Adrenal gland (tissue), 12 donors: ENCODE data around the gene LRRC71. TPM values are rescaled to one million over a fixed set of nuclear protein-coding genes. Genes with fewer than 3 reads are reported as not detected.

Experiments
- DNase-seq, 7 donors: peaks; one replicate each; pipeline ENCODE4 v3.0.0-alpha.2; 2019 to 2020
- H3K27ac ChIP-seq, 5 donors: fragments of 200-600 bp; sonication (generic) in 4 of 5; 1 replicate in 3 of 5; 2 replicates in 2 of 5; pipeline versions ENCODE4 v1.5.1 to v1.8.0; 2016 to 2020; ENCODE audit warnings: mild to moderate bottlenecking in 1 of 5
- H3K27me3 ChIP-seq: fragments of 200-600 bp; 2 replicates; pipeline ENCODE4 v1.8.0; 2021
- H3K36me3 ChIP-seq, 2 donors: fragments of 200-600 bp; replicated peaks in 1 of 2; 1 replicate in 1 of 2; 2 replicates in 1 of 2; pipeline versions ENCODE4 v1.5.1 to v1.8.0; 2018 to 2022
- H3K4me1 ChIP-seq, 2 donors: fragments of 200-600 bp; replicated peaks in 1 of 2; 1 replicate in 1 of 2; 2 replicates in 1 of 2; pipeline versions ENCODE4 v1.5.1 to v1.8.0; 2018 to 2021
- H3K4me3 ChIP-seq, 4 donors: fragments of 200-600 bp; sonication (generic) in 3 of 4; one replicate each; pipeline ENCODE4 v1.5.1; 2016 to 2018
- H3K9me3 ChIP-seq, 3 donors: fragments of 200-600 bp; sonication (generic) in 1 of 3; replicated peaks in 1 of 3; 1 replicate in 2 of 3; 2 replicates in 1 of 3; pipeline versions ENCODE4 v1.5.1 to v1.8.0; 2016 to 2021
- POLR2A ChIP-seq, 2 donors: fragments of 450-650 bp; IDR thresholded peaks; one replicate each; pipeline ENCODE4 v1.6.1; 2017; ENCODE audit warnings: antibody characterized with exemption in 2 of 2, mild to moderate bottlenecking in 2 of 2, moderate library complexity in 1 of 2
- WGBS, 4 donors: extraction: QIAGEN DNeasy Blood & Tissue Kit in 2 of 4; methylation state at CpG; one replicate each; pipeline versions ENCODE4 v1.1.5 to v1.1.7; 2013 to 2017; 5-methylcytosine and 5-hydroxymethylcytosine counted together
- intact Hi-C, 2 donors: fragments of 100-400 bp; cut with DNase I; formaldehyde crosslinking; loops; one replicate each; pipeline versions ENCODE4 v1.14.1 to v1.15.0; 2022 to 2023
- polyA plus RNA-seq, 3 donors: library from polyadenylated mRNA; stranded (reverse); fragments of 200-250 nt in 2 of 3; fragments of 350-450 nt in 1 of 3; fragmentation: Illumina TruSeq in 1 of 3; extraction: RNeasy Lipid Tissue Mini Kit (QIAGEN cat#74804) in 1 of 3; gene quantifications; one replicate each; pipeline ENCODE4 v1.2.3, GENCODE V29; 2013 to 2014
- total RNA-seq, 9 donors: library from RNA; depleted of rRNA in 4 of 9; stranded (reverse); fragments of >200 nt in 4 of 9; fragments of 120-200 nt in 1 of 9; fragmentation: NEBNext Ultra II Directional in 1 of 9; extraction: Animal tissue kit (Norgen Biotek cat#: 25700) in 1 of 9; gene quantifications; one replicate each; pipeline versions ENCODE4 v1.1.0 to v1.2.4, GENCODE V29; 2013 to 2023
- TF ChIP-seq, protein P1 (sequence below), 6 experiments: fragments of 450-650 bp in 4 of 6; fragments of 200-600 bp in 2 of 6; sonication (generic) in 1 of 6; IDR thresholded peaks; 1 replicate in 5 of 6; 2 replicates in 1 of 6; pipeline versions ENCODE4 v1.5.1 to v1.8.0; 2016 to 2021; ENCODE audit warnings: antibody characterized with exemption in 6 of 6, mild to moderate bottlenecking in 2 of 6, moderate library complexity in 1 of 6
- donor health status: healthy with polysubstance abuse.
- donor health status: Bipolar disorder and iron deficiency.
- donor health status: DM: yes; HTN: yes; CAD: no.
- donor health status: DM: no; HTN: no; CAD: no.
- donor health status: DM: no; HTN: no; CAD: no.
- donor health status: DM: yes; HTN: yes; CAD: no.

The LRRC71 gene
- total and polyA plus RNA-seq, 12 donors = 0.11 to 4.6 (median 0.27) TPM; not detected in 4

DNA sequence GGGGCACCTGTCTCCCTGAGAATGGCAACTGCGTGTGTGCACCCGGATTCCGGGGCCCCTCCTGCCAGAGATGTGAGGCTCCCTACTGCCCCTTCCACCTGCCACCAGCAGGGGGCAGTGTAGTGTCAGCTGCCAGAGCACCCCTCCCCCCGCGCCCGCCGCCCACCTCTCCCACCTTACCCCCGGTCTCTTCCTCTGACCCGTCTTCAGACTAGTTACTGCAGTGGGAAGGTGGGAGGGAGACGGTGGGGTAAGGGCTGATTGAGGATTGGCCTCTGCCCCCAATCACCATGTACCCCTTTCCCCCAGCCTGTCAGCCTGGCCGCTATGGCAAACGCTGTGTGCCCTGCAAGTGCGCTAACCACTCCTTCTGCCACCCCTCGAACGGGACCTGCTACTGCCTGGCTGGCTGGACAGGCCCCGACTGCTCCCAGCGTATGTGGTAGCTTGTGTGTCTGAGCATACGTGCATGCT, 10.1 kb upstream of the LRRC71 start:
- DNase-seq = peak in 4 of 7 donors; percentile 44 to 59 (median 54)
- Histone ChIP-seq H3K4me1 (no peaks in the 10 kb centered on the region), H3K27ac (peak overlapping the region in 1 of 5 donors; percentile 8), H3K27me3 (no peaks in the 10 kb centered on the region), H3K4me3 (no peak overlapping the region), H3K36me3 (peaks cover 0 to 8% of the 10 kb centered on the region in 2 donors), H3K9me3 (no peaks in the 10 kb centered on the region)
- intact Hi-C loops = no loop called here
- no peak for TF ChIP-seq POLR2A (IDR thresholded peaks at IDR 0.05)
- TF ChIP-seq, protein P1, sequence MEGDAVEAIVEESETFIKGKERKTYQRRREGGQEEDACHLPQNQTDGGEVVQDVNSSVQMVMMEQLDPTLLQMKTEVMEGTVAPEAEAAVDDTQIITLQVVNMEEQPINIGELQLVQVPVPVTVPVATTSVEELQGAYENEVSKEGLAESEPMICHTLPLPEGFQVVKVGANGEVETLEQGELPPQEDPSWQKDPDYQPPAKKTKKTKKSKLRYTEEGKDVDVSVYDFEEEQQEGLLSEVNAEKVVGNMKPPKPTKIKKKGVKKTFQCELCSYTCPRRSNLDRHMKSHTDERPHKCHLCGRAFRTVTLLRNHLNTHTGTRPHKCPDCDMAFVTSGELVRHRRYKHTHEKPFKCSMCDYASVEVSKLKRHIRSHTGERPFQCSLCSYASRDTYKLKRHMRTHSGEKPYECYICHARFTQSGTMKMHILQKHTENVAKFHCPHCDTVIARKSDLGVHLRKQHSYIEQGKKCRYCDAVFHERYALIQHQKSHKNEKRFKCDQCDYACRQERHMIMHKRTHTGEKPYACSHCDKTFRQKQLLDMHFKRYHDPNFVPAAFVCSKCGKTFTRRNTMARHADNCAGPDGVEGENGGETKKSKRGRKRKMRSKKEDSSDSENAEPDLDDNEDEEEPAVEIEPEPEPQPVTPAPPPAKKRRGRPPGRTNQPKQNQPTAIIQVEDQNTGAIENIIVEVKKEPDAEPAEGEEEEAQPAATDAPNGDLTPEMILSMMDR (IDR thresholded peaks at IDR 0.05) = peak; percentile 47 to 79 (median 62)
- 37 to 45% (median 38%) methylated on average over 9 to 18 of the region's 18 CpGs for WGBS, 4 donors

DNA sequence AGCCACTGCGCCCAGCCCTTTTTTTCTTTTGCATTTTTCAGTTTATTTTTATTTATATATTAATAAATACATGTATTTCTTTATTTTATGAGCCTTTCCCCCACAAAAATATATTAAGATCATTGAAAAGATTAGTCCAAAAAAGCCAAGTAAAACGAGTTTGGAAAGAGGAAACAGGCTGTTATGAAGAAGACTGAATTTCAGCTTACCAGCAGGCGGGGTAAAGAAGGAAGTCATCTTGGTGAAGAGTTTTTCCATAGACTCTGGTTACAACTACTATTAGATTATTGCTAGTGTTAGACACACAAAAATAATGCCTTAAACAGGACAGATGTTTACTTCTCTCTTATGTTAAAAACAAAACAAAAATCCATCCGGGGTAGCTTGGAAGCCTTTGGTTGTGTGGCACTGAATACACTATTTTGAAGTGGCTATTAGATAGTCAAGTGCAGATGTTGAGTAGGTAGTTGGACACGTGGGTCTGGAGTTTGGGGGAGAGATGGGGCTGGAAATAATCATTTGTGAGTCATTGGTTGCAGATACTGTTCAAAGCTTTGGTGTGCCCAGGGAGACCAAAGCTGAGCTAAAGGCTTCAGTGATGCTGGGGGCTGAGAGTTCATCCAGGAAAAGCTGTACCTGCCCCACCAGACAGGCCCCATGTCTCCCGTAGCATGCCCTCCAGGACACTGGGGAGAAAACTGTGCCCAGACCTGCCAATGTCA, 8.7 kb upstream of the LRRC71 start:
- Histone ChIP-seq H3K27ac (no peak overlapping the region), H3K27me3 (no peaks in the 10 kb centered on the region), H3K9me3 (no peaks in the 10 kb centered on the region), H3K36me3 (peaks cover 0 to 9% of the 10 kb centered on the region in 2 donors), H3K4me3 (no peak overlapping the region), H3K4me1 (no peaks in the 10 kb centered on the region)
- no peak for TF ChIP-seq POLR2A (IDR thresholded peaks at IDR 0.05)
- TF ChIP-seq, protein P1 (IDR thresholded peaks at IDR 0.05) = no peak
- 56 to 70% (median 66%) methylated on average over 5 to 6 of the region's 6 CpGs for WGBS, 4 donors
- DNase-seq = no peak
- intact Hi-C loops = no loop called here

DNA sequence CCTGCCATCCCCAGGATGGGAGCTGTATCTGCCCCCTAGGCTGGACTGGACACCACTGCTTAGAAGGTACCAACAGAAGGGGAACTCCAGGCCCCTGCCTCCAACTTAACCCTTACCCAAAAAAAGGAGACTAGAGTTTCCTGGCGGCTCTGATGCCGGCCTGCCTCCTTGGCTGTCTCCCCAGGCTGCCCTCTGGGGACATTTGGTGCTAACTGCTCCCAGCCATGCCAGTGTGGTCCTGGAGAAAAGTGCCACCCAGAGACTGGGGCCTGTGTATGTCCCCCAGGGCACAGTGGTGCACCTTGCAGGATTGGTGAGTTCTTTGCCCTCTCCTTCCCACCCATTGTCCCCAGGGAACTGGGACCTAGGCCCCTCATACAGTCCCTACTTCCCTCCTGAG, 8.1 kb upstream of the LRRC71 start:
- 76 to 94% methylated on average over 2 of the region's 2 CpGs; no CpG with 5 or more reads in 2 of the 4 donors for WGBS, 4 donors
- peaks cover 0 to 9% of the 10 kb centered on the region in 2 donors for H3K36me3 ChIP-seq
- H3K27ac ChIP-seq = no peak overlapping the region
- no peaks in the 10 kb centered on the region for H3K4me1 ChIP-seq
- intact Hi-C loops = no loop called here
- no peak for DNase-seq
- peaks cover 3% of the 10 kb centered on the region for H3K27me3 ChIP-seq
- no peak overlapping the region for H3K4me3 ChIP-seq
- no peaks in the 10 kb centered on the region for H3K9me3 ChIP-seq
- TF ChIP-seq POLR2A (IDR thresholded peaks at IDR 0.05) = no peak
- TF ChIP-seq, protein P1 (IDR thresholded peaks at IDR 0.05) = no peak

DNA sequence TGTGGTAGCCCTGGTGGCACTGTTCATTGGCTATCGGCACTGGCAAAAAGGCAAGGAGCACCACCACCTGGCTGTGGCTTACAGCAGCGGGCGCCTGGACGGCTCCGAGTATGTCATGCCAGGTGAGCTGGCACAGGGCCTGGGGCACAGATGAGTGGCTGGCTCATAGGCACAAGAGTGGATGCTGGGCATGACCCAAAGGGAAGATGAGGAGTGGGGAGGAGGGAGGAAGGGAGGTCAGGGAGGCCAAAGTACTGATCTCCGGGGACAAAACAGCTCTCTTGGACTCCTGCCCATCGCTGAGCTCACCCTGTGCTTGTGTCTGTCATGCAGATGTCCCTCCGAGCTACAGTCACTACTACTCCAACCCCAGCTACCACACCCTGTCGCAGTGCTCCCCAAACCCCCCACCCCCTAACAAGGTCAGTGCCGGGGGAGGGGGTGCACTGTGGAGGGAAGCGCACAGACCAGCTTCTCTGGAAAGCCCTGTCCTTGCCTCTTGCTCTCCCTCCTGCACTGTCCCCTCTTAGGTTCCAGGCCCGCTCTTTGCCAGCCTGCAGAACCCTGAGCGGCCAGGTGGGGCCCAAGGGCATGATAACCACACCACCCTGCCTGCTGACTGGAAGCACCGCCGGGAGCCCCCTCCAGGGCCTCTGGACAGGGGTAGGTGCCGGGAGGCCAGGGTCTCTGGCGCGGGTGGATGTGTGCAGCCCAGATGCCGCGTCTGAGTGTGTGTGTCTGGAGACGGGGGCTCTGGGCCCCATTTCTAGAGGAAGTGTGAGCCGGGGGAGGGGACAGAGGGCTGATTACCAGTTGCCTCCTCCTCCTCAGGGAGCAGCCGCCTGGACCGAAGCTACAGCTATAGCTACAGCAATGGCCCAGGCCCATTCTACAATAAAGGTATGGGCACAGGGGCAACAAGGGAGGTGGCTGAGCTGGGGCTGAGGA, 7.3 kb upstream of the LRRC71 start:
- Histone ChIP-seq H3K9me3 (no peaks in the 10 kb centered on the region), H3K4me3 (no peak overlapping the region), H3K27me3 (peaks cover 4% of the 10 kb centered on the region), H3K4me1 (no peaks in the 10 kb centered on the region), H3K27ac (peak overlapping the region in 1 of 5 donors; percentile 52), H3K36me3 (peaks cover 0 to 9% of the 10 kb centered on the region in 2 donors)
- 64 to 73% (median 68%) methylated on average over 18 to 24 of the region's 24 CpGs for WGBS, 4 donors
- intact Hi-C loops = no loop called here
- TF ChIP-seq, protein P1 (IDR thresholded peaks at IDR 0.05) = peak in 2 of 6 experiments; percentile 18 to 27
- no peak for TF ChIP-seq POLR2A (IDR thresholded peaks at IDR 0.05)
- DNase-seq = peak in 1 of 7 donors; percentile 82
